ENCODE data around the gene SCGB1D1.
"Not testable (repeated sequence)": the region's sequence is repeated elsewhere in the genome, so short reads cannot be mapped to it uniquely, and the experiment has no call there.

SCGB1D1 gene

GRCh38 chr11:62166371-62166770 lies 23.6 kb upstream of the SCGB1D1 start:
- no peak for DNase-seq (ENCODE audit: low spot score)

GRCh38 chr11:62169448-62169847 lies 20.6 kb upstream of the SCGB1D1 start:
- DNase-seq (ENCODE audit: low spot score) = no peak

GRCh38 chr11:62169935-62170334 lies 20.1 kb upstream of the SCGB1D1 start:
- no peak for DNase-seq (ENCODE audit: low spot score)

GRCh38 chr11:62171261-62171723 lies 18.7 kb upstream of the SCGB1D1 start:
- DNase-seq (ENCODE audit: low spot score) = peak; percentile 63

GRCh38 chr11:62172294-62172693 lies 17.7 kb upstream of the SCGB1D1 start:
- DNase-seq (ENCODE audit: low spot score) = no peak

GRCh38 chr11:62176766-62177165 lies 13.2 kb upstream of the SCGB1D1 start:
- no peak for DNase-seq (ENCODE audit: low spot score)

GRCh38 chr11:62179995-62180394 lies 10.0 kb upstream of the SCGB1D1 start:
- DNase-seq (ENCODE audit: low spot score) = no peak

GRCh38 chr11:62181097-62181496 lies 8.9 kb upstream of the SCGB1D1 start:
- no peak for DNase-seq (ENCODE audit: low spot score)

- no peak for DNase-seq (ENCODE audit: low spot score)
Observed at GRCh38 chr11:62182147-62182891, 7.7 kb upstream of the SCGB1D1 start.

- DNase-seq (ENCODE audit: low spot score) = no peak
Observed at GRCh38 chr11:62186195-62186594, 3.8 kb upstream of the SCGB1D1 start.

GRCh38 chr11:62193952-62194351 lies 3.9 kb downstream of the SCGB1D1 start:
- DNase-seq (ENCODE audit: low spot score) = no peak

- DNase-seq (ENCODE audit: low spot score) = not testable (repeated sequence)
Observed at GRCh38 chr11:62195010-62195409, 5.0 kb downstream of the SCGB1D1 start.

GRCh38 chr11:62195945-62196344 lies 5.9 kb downstream of the SCGB1D1 start:
- no peak for DNase-seq (ENCODE audit: low spot score)

- DNase-seq (ENCODE audit: low spot score) = not testable (repeated sequence)
Observed at GRCh38 chr11:62197400-62197799, 7.4 kb downstream of the SCGB1D1 start.

GRCh38 chr11:62201376-62201775 lies 11.4 kb downstream of the SCGB1D1 start:
- no peak for DNase-seq (ENCODE audit: low spot score)

GRCh38 chr11:62202910-62203309 lies 12.9 kb downstream of the SCGB1D1 start:
- DNase-seq (ENCODE audit: low spot score) = no peak

GRCh38 chr11:62204430-62204829 lies 14.4 kb downstream of the SCGB1D1 start:
- no peak for DNase-seq (ENCODE audit: low spot score)

GRCh38 chr11:62205441-62205840 lies 15.4 kb downstream of the SCGB1D1 start:
- no peak for DNase-seq (ENCODE audit: low spot score)

- DNase-seq (ENCODE audit: low spot score) = not testable (repeated sequence)
Observed at GRCh38 chr11:62206276-62207066, 16.5 kb downstream of the SCGB1D1 start.

- DNase-seq (ENCODE audit: low spot score) = no peak
Observed at GRCh38 chr11:62208785-62209144, 18.7 kb downstream of the SCGB1D1 start.

GRCh38 chr11:62217191-62217748 lies 27.3 kb downstream of the SCGB1D1 start:
- peak; percentile 31 for DNase-seq (ENCODE audit: low spot score)

GRCh38 chr11:62221498-62221897 lies 31.5 kb downstream of the SCGB1D1 start:
- DNase-seq (ENCODE audit: low spot score) = no peak

- no peak for DNase-seq (ENCODE audit: low spot score)
Observed at GRCh38 chr11:62223095-62223494, 33.1 kb downstream of the SCGB1D1 start.

All from kidney capillary endothelial cell (primary cell).